HCT116 (cell line): Measurements from ENCODE around the gene ZSCAN30.

Source experiments
- CTCF ChIP-seq, 3 experiments: fragments of 200-600 bp in 1 of 3; sonication (generic) in 1 of 3; IDR thresholded peaks in 2 of 3; conservative IDR thresholded peaks in 1 of 3; 2 replicates each; pipeline ENCODE4 v1.5.1; 2012 to 2017; ENCODE audit warnings: low read depth in 2 of 3, low read length in 2 of 3, antibody characterized with exemption in 1 of 3, borderline replicate concordance in 1 of 3, control low read depth in 1 of 3, mild to moderate bottlenecking in 1 of 3, mixed read lengths in 1 of 3, mixed run types in 1 of 3, moderate library complexity in 1 of 3; ENCODE audit not compliant: insufficient read depth in 1 of 3
- MAX ChIP-seq: IDR thresholded peaks from 2 replicates; pipeline ENCODE4 v1.6.1; 2012
- POLR2AphosphoS5 ChIP-seq: IDR thresholded peaks from 2 replicates; pipeline ENCODE4 v1.6.1; 2011; ENCODE audit warnings: mild to moderate bottlenecking, low read depth, low read length, moderate library complexity
- SRF ChIP-seq: IDR thresholded peaks from 2 replicates; pipeline ENCODE4 v1.6.1; 2012; ENCODE audit warnings: low read depth

GRCh38 chr18:35239314-35239713, 50.7 kb downstream of the ZSCAN30 start:
- TF ChIP-seq MAX (no peak), CTCF (IDR thresholded peaks at IDR 0.05 in 2 of 3, conservative IDR thresholded peaks at IDR 0.05 in 1 of 3; ENCODE audit: borderline replicate concordance in 1 of 3, insufficient read depth in 1 of 3, low read depth in 2 of 3, low read length in 2 of 3) (no peak), SRF (no peak), POLR2AphosphoS5 (no peak)
